Activated CD4-positive, alpha-beta T cell treated with anti-CD3 and anti-CD28 coated beads for 36 hours (primary cell): ENCODE data around the gene CDK11B. TPM values are rescaled to one million over a fixed set of nuclear protein-coding genes. Genes with fewer than 3 reads are reported as not detected.
"Not testable (repeated sequence)": the region's sequence is repeated elsewhere in the genome, so short reads cannot be mapped to it uniquely, and the experiment has no call there.

ENCODE experiments used
- ATAC-seq: fragments of 200-7000 bp; cut with Tn5 transposase; one replicate; pipeline ENCODE4 v1.10.0; 2021; ENCODE audit warnings: mild to moderate bottlenecking, moderate library complexity
- CTCF ChIA-PET: fragments of 350-600 bp; sonication (Branson Sonifier 250); formaldehyde crosslinking; loops from one replicate; lab custom pipeline; 2021; ENCODE audit warnings: antibody characterized with exemption; lab: Charles Lee
- POLR2A ChIA-PET: fragments of 350-600 bp; sonication (Branson Sonifier 250); formaldehyde crosslinking; loops from one replicate; lab custom pipeline; 2021; ENCODE audit warnings: antibody characterized with exemption, inconsistent platforms; lab: Charles Lee
- DNase-seq: peaks from one replicate; pipeline ENCODE4 v3.0.0-alpha.2; 2020
- H3K27ac Mint-ChIP-seq: one replicate; pipeline ENCODE4 v1.8.0; 2021; ENCODE audit warnings: mixed read lengths
- H3K27me3 Mint-ChIP-seq: one replicate; pipeline ENCODE4 v1.8.0; 2021; ENCODE audit warnings: mixed read lengths
- H3K36me3 Mint-ChIP-seq: one replicate; pipeline ENCODE4 v1.8.0; 2021; ENCODE audit warnings: low read depth, mixed read lengths
- H3K4me1 Mint-ChIP-seq: one replicate; pipeline ENCODE4 v1.8.0; 2021; ENCODE audit warnings: mixed read lengths
- H3K4me3 Mint-ChIP-seq: one replicate; pipeline ENCODE4 v1.8.0; 2021; ENCODE audit warnings: mild to moderate bottlenecking, moderate library complexity, mixed read lengths
- H3K9me3 Mint-ChIP-seq: one replicate; pipeline ENCODE4 v1.8.0; 2021; ENCODE audit warnings: low read depth, mixed read lengths
- intact Hi-C, 2 experiments: fragments of 100-400 bp; cut with DNase I in 1 of 2; cut with micrococcal nuclease in 1 of 2; formaldehyde crosslinking; loops; one replicate each; pipeline versions ENCODE4 v1.14.2 to v1.15.1; 2022 to 2024; cut with DNase I, micrococcal nuclease
- total RNA-seq, 2 experiments: library from RNA; stranded (reverse); gene quantifications; one replicate each; pipeline ENCODE4 v1.2.3, GENCODE V29; 2021

Gene CDK11B
- total RNA-seq, 2 experiments from 2014 or later, result 36.3 to 38.8 TPM

DNA sequence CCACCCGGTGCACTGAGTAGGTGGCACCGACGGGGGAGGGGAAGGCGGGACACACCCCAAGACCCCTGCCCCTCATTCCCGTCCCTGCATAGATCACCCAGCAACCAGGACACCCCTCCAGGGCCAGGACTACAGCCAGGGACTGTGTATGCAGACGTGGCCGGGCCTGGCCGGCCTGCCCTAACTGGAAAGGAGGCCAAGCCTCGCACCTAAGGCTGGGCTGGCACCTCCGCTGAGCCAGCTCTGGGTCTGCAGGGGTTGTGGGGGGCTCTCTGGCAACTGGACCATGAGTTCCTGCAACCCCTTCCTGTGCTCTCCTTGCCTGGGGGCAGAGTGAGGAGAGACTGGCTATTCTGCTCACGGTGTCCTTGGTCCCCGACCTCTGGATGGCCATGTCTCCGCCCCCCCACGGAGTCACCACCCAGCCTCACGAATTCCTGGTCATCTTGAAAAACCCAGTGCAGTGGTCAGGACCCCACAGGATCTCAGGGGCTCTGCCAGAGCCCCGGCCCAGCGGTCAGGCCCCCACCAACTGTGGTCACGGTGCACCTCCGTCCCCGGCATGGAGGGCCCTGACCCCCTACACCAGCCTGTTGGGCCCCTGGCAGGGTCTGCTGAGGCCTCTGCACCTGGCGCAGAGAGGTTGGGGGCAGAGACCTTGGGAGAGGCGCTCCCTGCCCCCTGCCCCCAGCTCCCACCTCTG lies 57.8 kb downstream of the CDK11B start:
- Mint-ChIP-seq H3K27ac (no peak overlapping the region), H3K27me3 (peaks cover 6% of the 10 kb centered on the region), H3K4me3 (peak overlapping the region; percentile 21), H3K9me3 (no peaks in the 10 kb centered on the region), H3K4me1 (peaks cover 5% of the 10 kb centered on the region), H3K36me3 (no peaks in the 10 kb centered on the region)
- ChIA-PET CTCF (no interaction called here), POLR2A (interaction anchor here (0.6 kb wide), 1 partner anchor 192 kb away, joined by 3 read pairs; no protein-coding TSS in a partner anchor)
- intact Hi-C loops, result loop anchor here in 1 of 2 experiments (1.0 kb wide), 1 partner anchor 13 kb away; no protein-coding TSS in a partner anchor
- DNase-seq (no peak), ATAC-seq (no peak)

DNA sequence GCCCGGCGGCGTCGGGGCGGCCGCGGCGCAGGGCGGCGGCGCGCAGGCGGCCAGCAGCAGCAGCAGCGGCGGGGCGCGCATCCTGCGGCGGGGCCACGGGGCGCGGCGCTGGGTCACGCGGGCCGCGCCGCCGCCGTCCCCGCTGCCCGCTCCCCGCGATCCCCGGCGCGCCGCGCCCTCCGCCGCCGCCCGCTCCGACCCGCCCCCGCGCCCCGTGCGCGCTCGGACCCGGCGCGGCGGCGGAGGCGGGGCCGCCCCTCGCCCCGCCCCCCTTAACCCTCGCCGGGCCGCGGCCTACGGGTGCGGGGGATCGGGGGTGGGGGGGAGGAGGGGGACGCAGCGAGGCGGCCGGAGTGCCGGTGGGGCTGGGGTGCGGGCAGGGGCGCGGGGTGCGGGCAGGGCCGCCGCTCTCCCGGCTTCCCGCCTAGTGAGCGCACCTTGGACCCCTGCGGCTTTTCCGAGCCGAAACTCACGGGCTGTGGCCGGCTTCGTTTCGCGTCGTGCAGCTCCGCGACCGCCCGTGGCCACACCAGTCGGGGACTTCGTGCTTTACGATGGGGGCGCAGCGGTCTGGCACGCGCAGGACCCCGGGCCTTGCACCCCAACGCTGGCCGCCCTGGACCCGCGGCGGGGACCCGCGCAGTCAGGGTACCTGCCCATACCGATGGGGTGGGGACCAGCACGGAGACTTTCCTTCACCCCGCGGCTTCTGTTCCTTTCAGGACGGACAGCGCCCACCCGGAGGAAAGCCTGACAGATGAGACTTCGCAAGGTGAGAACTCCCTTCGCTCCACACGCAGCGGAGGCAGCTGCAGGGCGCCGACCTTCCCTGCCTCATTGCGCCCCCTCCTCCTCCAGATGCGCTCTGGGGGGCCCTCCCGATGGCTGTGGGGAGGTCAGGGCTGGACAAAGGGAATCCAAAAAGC lies 58.6 kb downstream of the CDK11B start, which contains the start of gene FNDC10:
FNDC10 (minus strand) TSS at position 201 of the 926 bp plus-strand sequence; CDS start at position 81, 120 bp downstream.
- ChIA-PET CTCF (no interaction called here), POLR2A (no interaction called here)
- H3K4me1 Mint-ChIP-seq, result peaks cover 5% of the 10 kb centered on the region
- no peaks in the 10 kb centered on the region for H3K9me3 Mint-ChIP-seq
- H3K27me3 Mint-ChIP-seq, result peaks cover 6% of the 10 kb centered on the region
- H3K36me3 Mint-ChIP-seq, result no peaks in the 10 kb centered on the region
- peak; percentile 10 for ATAC-seq
- no peak for DNase-seq
- peak within 1 kb of the TSS; percentile 63 for H3K4me3 Mint-ChIP-seq
- intact Hi-C loops, result loop anchor here in 1 of 2 experiments (1.0 kb wide), 1 partner anchor 14 kb away; no protein-coding TSS in a partner anchor
- no peak within 1 kb of the TSS for H3K27ac Mint-ChIP-seq

DNA sequence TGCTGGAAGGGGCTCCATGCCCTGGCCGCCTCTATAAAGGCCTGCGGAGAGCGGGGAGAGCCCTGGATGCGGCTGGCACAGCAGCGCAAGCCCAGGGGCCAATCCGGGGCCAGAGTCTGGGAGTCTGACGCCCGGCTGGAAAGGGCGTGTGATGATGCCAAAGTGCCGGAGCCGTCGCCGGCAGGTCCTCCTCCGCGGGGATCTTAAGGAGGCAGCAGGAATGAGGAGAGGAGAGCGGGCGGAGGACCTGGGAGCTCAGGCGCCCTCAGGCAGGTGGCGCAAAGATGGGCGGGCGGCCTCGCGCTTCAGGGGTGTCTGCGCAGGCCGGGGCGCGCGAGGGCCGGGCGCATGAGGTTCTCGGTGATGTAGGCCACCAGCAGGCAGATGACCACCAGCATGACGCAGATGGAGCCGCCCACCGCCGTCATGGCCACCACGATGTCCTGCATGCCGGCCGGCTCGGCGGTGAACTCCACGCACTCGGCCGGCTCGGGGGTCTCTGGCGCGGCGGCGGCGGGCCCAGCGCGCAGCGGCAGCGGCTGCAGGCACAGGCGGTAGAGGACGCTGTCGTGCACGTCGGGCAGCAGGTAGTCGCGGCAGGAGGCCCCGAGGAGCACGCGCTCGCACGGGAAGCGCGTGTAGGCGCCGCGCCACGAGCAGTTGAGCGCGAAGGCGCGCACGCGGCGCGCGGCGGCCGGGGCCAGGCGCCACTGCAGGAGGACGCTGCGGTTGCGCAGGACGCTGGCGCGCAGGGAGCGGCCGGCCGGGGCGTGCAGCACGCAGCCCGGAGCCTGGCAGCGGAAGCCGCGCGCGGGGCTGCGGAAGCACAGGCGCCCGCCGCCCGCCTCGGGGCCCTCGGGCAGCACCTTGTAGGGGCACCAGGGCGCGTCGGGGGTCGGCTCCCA lies 59.5 kb downstream of the CDK11B start:
- intact Hi-C loops, result no loop called here
- peaks cover 5% of the 10 kb centered on the region for H3K4me1 Mint-ChIP-seq
- no peak overlapping the region for H3K27ac Mint-ChIP-seq
- DNase-seq (peak; percentile 65), ATAC-seq (peak; percentile 50)
- H3K9me3 Mint-ChIP-seq, result no peaks in the 10 kb centered on the region
- peak overlapping the region; percentile 63 for H3K4me3 Mint-ChIP-seq
- CTCF ChIA-PET, result no interaction called here
- peaks cover 6% of the 10 kb centered on the region for H3K27me3 Mint-ChIP-seq
- POLR2A ChIA-PET, result interaction anchor here (0.7 kb wide), 1 partner anchor 16 kb away, joined by 3 read pairs; no protein-coding TSS in a partner anchor
- no peaks in the 10 kb centered on the region for H3K36me3 Mint-ChIP-seq

DNA sequence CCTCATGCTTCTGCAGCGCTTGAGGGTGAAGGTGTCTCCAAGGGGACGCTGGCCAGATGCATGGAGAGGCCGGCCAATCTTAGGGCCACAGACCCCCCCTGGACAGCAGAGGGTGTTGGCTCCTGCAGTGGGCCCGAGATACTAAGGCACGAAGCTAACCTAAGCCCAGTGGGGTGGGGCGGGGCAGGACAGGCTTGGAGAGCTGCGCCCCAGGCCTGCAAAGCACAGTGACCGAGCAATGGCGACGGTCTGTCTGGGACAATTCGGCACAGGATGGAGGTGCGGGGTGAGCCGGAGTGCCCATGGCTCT lies 60.1 kb downstream of the CDK11B start:
- Mint-ChIP-seq H3K4me1 (peaks cover 5% of the 10 kb centered on the region), H3K9me3 (no peaks in the 10 kb centered on the region), H3K27me3 (peaks cover 6% of the 10 kb centered on the region), H3K27ac (no peak overlapping the region), H3K4me3 (peak overlapping the region; percentile 63), H3K36me3 (no peaks in the 10 kb centered on the region)
- ChIA-PET CTCF (interaction anchor here (1.0 kb wide), 1 partner anchor 8 kb away, joined by 3 read pairs; no protein-coding TSS in a partner anchor), POLR2A (interaction anchor here (0.6 kb wide), 1 partner anchor 42 kb away, joined by 6 read pairs; no protein-coding TSS in a partner anchor)
- ATAC-seq (no peak), DNase-seq (no peak)
- intact Hi-C loops, result no loop called here

DNA sequence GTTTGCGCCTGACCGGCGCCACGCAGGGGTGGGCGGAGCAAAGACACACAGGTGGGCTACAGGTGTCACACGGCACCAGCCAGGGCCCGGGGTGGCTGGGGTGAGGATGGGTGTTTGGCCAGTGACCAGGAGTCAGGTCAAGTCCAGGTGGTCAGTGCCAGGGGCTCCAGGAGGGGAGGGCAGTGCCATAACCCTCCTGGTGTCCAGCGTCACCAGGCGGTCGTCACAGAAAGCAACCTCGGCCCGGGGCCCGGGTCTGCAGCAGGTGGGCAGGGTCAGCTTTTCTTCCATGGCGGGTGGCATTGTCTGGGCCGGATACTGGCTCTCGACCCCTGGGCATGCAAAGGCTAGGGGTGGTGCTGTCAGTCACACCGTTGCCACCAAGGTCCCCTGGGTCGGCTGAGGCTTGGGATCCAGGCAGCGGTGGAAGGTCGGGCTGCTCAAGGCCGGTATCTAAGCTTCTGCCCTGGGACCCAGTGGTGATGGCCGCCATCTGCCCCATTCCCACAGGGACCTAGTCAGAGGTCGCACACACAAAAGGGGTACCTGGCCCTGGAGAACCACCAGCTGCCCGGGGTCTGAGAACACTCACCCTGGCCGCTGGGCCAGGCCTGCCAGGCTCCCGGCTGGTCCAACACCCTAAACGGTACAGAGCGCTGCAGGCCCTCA lies 60.6 kb downstream of the CDK11B start:
- intact Hi-C loops, result no loop called here
- ChIA-PET CTCF (interaction anchor here (1.0 to 1.3 kb wide), 2 partner anchors 9 to 10 kb away, joined by 3 to 5 read pairs; no protein-coding TSS in a partner anchor), POLR2A (interaction anchor here (0.6 kb wide), 1 partner anchor 42 kb away, joined by 6 read pairs; no protein-coding TSS in a partner anchor)
- ATAC-seq (no peak), DNase-seq (no peak)
- peaks cover 6% of the 10 kb centered on the region for H3K27me3 Mint-ChIP-seq
- H3K36me3 Mint-ChIP-seq, result no peaks in the 10 kb centered on the region
- H3K4me1 Mint-ChIP-seq, result peaks cover 5% of the 10 kb centered on the region
- no peaks in the 10 kb centered on the region for H3K9me3 Mint-ChIP-seq
- H3K4me3 Mint-ChIP-seq, result peak overlapping the region; percentile 63
- no peak overlapping the region for H3K27ac Mint-ChIP-seq

DNA sequence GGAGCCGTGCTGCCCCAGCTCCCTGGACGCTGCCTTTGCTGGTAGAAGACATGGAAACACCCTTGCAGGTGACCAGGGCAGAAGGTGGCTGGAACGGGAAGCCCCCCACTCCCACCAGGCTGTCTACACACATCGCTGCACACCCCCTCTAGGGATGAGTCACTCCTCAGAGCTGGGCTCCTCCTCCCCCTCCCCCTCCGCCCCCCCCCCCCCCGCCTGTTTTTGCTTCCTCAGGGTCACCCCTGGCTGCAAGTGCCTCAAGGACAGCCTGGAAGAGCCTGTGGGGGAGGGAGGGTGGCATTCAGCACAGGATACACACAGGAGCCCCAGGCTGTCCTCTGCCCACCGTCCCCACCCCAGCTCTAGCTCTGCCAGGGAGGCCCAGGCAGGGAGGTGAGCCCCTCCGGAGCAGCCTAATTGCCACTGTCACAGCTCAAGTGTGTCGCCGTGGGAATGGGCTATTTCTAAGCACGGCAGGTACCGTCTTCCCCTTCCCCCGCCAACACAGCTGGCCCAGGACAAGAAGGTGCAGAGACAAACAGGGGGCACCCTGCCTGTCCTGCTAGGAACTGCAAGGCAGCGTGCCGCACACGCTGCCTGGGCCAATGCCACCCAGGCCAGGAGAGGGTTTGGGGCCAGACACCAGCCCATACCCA lies 61.4 kb downstream of the CDK11B start:
- no peak overlapping the region for H3K27ac Mint-ChIP-seq
- ATAC-seq (peak; percentile 59), DNase-seq (peak; percentile 59)
- POLR2A ChIA-PET, result no interaction called here
- intact Hi-C loops, result no loop called here
- no peaks in the 10 kb centered on the region for H3K9me3 Mint-ChIP-seq
- CTCF ChIA-PET, result interaction anchor here (0.7 to 1.3 kb wide), 3 partner anchors 9 to 18 kb away, joined by 3 to 5 read pairs (median 4); no protein-coding TSS in a partner anchor
- peaks cover 5% of the 10 kb centered on the region for H3K4me1 Mint-ChIP-seq
- H3K27me3 Mint-ChIP-seq, result peaks cover 6% of the 10 kb centered on the region
- no peak overlapping the region for H3K4me3 Mint-ChIP-seq
- H3K36me3 Mint-ChIP-seq, result no peaks in the 10 kb centered on the region

DNA sequence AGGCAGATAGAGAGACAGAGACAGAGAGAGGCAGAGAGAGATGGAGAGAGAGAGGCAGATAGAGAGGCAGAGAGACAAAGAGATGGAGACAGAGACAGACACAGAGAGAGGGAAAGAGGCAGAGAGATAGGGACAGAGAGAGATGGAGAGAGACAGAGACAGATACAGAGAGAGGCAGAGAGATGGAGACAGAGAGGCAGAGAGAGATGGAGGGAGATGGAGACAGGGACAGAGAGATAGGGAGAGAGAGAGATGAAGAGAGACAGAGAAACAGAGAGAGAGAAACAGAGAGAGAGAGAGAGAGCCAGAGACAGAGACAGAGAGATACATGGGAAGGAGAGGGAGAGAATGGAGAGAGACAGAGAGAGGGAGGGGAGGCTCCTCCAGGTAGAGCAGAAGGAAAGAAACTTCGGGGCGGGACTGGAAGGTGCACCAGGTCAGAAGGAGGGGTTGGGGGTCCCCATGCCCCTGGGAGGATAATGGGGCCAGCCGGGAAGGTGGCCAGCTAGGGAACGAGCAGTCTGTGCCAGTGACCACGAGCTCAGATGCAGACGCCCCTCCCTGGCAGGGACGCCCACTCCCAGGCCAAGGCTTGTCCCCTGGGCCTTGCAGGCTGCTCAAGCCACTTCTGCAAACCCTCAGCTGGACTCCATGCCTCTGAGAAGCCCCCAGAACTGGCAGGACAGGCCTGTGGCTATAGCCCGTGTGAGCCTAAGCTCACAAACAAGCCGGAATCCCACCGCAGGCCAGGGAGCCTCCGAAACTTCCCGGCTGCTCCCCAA lies 62.1 kb downstream of the CDK11B start:
- intact Hi-C loops, result no loop called here
- H3K9me3 Mint-ChIP-seq, result no peaks in the 10 kb centered on the region
- CTCF ChIA-PET, result interaction anchor here (0.7 to 1.3 kb wide), 3 partner anchors 8 to 17 kb away, joined by 3 to 5 read pairs (median 4); no protein-coding TSS in a partner anchor
- H3K4me3 Mint-ChIP-seq, result no peak overlapping the region
- no peak for ATAC-seq
- no peak for DNase-seq
- peaks cover 5% of the 10 kb centered on the region for H3K4me1 Mint-ChIP-seq
- POLR2A ChIA-PET, result no interaction called here
- H3K27me3 Mint-ChIP-seq, result peaks cover 6% of the 10 kb centered on the region
- H3K36me3 Mint-ChIP-seq, result no peaks in the 10 kb centered on the region
- H3K27ac Mint-ChIP-seq, result no peak overlapping the region

DNA sequence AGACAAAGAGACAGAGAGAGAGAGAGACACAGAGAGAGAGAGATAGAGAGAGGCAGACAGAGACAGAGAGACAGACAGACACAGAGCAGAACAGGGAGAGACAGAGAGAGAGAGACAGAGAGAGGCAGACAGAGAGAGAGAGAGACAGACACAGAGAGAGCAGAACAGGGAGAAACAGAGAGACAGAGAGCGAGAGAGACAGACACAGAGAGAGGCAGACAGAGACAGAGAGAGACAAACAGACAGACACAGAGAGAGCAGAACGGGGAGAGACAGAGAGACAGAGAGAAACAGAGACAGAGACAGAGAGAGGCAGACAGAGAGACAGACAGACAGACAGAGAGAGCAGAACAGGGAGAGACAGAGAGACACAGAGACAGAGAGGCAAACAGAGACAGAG lies 63.5 kb downstream of the CDK11B start:
- DNase-seq, H3K9me3 Mint-ChIP-seq, H3K4me1 Mint-ChIP-seq, POLR2A ChIA-PET, H3K4me3 Mint-ChIP-seq, H3K27me3 Mint-ChIP-seq, H3K27ac Mint-ChIP-seq, ATAC-seq, CTCF ChIA-PET, H3K36me3 Mint-ChIP-seq, intact Hi-C loops: not testable (repeated sequence)

DNA sequence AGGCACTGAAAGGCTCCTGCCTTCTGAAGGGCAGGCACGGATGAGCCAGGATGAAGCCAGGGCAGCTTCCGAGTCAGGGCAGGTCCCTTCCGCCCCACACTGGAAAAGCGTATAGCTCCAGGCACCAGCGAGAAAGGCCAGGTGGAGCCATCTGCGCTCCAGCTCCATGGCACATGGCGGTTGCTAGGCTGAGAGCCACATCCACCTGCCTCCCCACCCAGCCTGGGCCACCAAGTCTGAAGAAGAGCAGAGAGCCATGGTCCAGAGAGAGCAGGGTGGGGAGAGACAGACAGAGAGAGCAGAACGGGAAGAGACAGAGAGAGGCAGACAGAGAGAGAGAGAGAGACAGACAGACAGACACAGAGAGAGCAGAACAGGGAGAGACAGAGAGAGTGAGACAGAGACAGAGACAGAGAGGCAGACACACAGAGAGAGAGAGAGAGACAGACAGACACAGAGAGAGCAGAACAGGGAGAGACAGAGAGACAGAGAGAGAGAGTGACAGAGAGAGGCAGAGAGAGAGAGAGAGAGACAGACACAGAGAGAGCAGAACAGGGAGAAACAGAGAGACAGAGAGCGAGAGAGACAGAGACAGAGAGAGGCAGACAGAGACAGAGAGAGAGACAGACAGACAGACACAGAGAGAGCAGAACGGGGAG lies 64.1 kb downstream of the CDK11B start:
- H3K27ac Mint-ChIP-seq, result no peak overlapping the region
- H3K4me3 Mint-ChIP-seq, result no peak overlapping the region
- no peaks in the 10 kb centered on the region for H3K36me3 Mint-ChIP-seq
- ATAC-seq, result no peak
- POLR2A ChIA-PET, result no interaction called here
- H3K4me1 Mint-ChIP-seq, result peaks cover 5% of the 10 kb centered on the region
- H3K27me3 Mint-ChIP-seq, result peaks cover 6% of the 10 kb centered on the region
- no peak for DNase-seq
- H3K9me3 Mint-ChIP-seq, result no peaks in the 10 kb centered on the region
- CTCF ChIA-PET, result interaction anchor here (0.5 kb wide), 1 partner anchor 10 kb away, joined by 3 read pairs; no protein-coding TSS in a partner anchor
- intact Hi-C loops, result no loop called here
